ENCODE results near the gene IPMK.

- TF ChIP-seq REST (IDR thresholded peaks at IDR 0.05; ENCODE audit: insufficient read depth in 1 of 2, low read depth in 2 of 2, low read length in 2 of 2) (no peak), POLR2AphosphoS5 (IDR thresholded peaks at IDR 0.05; ENCODE audit: low read depth, low read length) (no peak), TAF1 (IDR thresholded peaks at IDR 0.05; ENCODE audit: borderline replicate concordance, insufficient read depth, low read length) (no peak)
Measured at GRCh38 chr10:58278274-58278961, 10.7 kb upstream of the IPMK start.
